DND-41 (cell line): ENCODE measurements around the gene FAM168B.
A peak's percentile ranks its signal among the peaks of the same experiment; 100 is the strongest.

Experiments
- ATAC-seq: fragments of 200-7000 bp; cut with Tn5 transposase; 3 replicates; pipeline ENCODE4 v1.9.1; 2021; ENCODE audit warnings: low read depth; ENCODE audit not compliant: insufficient read depth
- DNase-seq: peaks from one replicate; pipeline ENCODE4 v3.0.0-alpha.2; 2020
- H2AFZ ChIP-seq: 2 replicates; pipeline ENCODE4 v1.6.0; 2012; ENCODE audit warnings: low read depth, low read length
- H3K27ac ChIP-seq: 2 replicates; pipeline ENCODE4 v1.5.1; 2012; ENCODE audit warnings: low read length, inconsistent platforms
- H3K27me3 ChIP-seq: fragments of 200-600 bp; sonication (generic); 2 replicates; pipeline ENCODE4 v1.6.0; 2012; ENCODE audit warnings: low read length, mild to moderate bottlenecking, inconsistent platforms; ENCODE audit not compliant: insufficient read depth, poor library complexity
- H3K36me3 ChIP-seq: 2 replicates; pipeline ENCODE4 v1.5.1; 2012; ENCODE audit warnings: low read length, inconsistent platforms; ENCODE audit not compliant: insufficient read depth
- H3K4me1 ChIP-seq: 2 replicates; pipeline ENCODE4 v1.5.1; 2012; ENCODE audit warnings: mild to moderate bottlenecking, low read length; ENCODE audit not compliant: insufficient read depth
- H3K4me2 ChIP-seq: 2 replicates; pipeline ENCODE4 v1.6.0; 2012; ENCODE audit warnings: mild to moderate bottlenecking, moderate library complexity, low read length, inconsistent platforms; ENCODE audit not compliant: insufficient read depth
- H3K4me3 ChIP-seq, 2 experiments: fragments of 200-600 bp in 1 of 2; shearing (Covaris generic) in 1 of 2; 2 replicates each; pipeline ENCODE4 v1.5.1; 2012 to 2016; ENCODE audit warnings: inconsistent platforms in 2 of 2, low read length in 2 of 2, mild to moderate bottlenecking in 2 of 2, low read depth in 1 of 2, moderate library complexity in 1 of 2
- H3K79me2 ChIP-seq: 2 replicates; pipeline ENCODE4 v1.6.0; 2012; ENCODE audit warnings: low read length, inconsistent platforms; ENCODE audit not compliant: insufficient read depth
- H3K9ac ChIP-seq: 2 replicates; pipeline ENCODE4 v1.6.0; 2012; ENCODE audit warnings: low read depth, mild to moderate bottlenecking, inconsistent platforms, low read length, moderate library complexity
- H3K9me3 ChIP-seq: 2 replicates; pipeline ENCODE4 v1.5.1; 2012; ENCODE audit warnings: low read length, moderate library complexity, mild to moderate bottlenecking, inconsistent platforms; ENCODE audit not compliant: insufficient read depth, severe bottlenecking
- H4K20me1 ChIP-seq: 2 replicates; pipeline ENCODE4 v1.6.0; 2012; ENCODE audit warnings: low read length; ENCODE audit not compliant: insufficient read depth
- CTCF ChIP-seq: IDR thresholded peaks from 2 replicates; pipeline ENCODE4 v1.5.1; 2012; ENCODE audit warnings: borderline replicate concordance, low read length, moderate library complexity, mild to moderate bottlenecking; ENCODE audit not compliant: poor library complexity, severe bottlenecking; ENCODE audit errors: extremely low read depth
- EZH2 ChIP-seq: IDR thresholded peaks from 3 replicates; pipeline ENCODE4 v1.6.1; 2012; ENCODE audit warnings: borderline replicate concordance, low read depth, mild to moderate bottlenecking, moderate library complexity, low read length, inconsistent platforms; ENCODE audit not compliant: severe bottlenecking

Gene FAM168B

GRCh38 chr2:131014141-131014540 lies 79.1 kb downstream of the FAM168B start:
- ATAC-seq: no peak

GRCh38 chr2:131011486-131011885 lies 81.8 kb downstream of the FAM168B start:
- TF ChIP-seq EZH2 (no peak), CTCF (no peak)
- H3K4me2 ChIP-seq: no peak overlapping the region
- H3K4me1 ChIP-seq: peaks cover 19% of the 10 kb centered on the region
- no peak overlapping the region for H3K4me3 ChIP-seq
- no peak overlapping the region for H3K9ac ChIP-seq
- H3K27me3 ChIP-seq: no peaks in the 10 kb centered on the region
- H4K20me1 ChIP-seq: no peaks in the 10 kb centered on the region
- H3K36me3 ChIP-seq: no peaks in the 10 kb centered on the region
- no peaks in the 10 kb centered on the region for H3K9me3 ChIP-seq
- DNase-seq: no peak
- no peak overlapping the region for H2AFZ ChIP-seq
- no peak for ATAC-seq
- H3K27ac ChIP-seq: no peak overlapping the region
- H3K79me2 ChIP-seq: no peaks in the 10 kb centered on the region

More at GRCh38 chr2:131014141-131014540, 79.1 kb downstream of the FAM168B start:
- no peak for TF ChIP-seq CTCF
- no peak for TF ChIP-seq EZH2
- Histone ChIP-seq H3K4me3 (no peak overlapping the region), H3K9ac (no peak overlapping the region), H2AFZ (no peak overlapping the region), H3K9me3 (no peaks in the 10 kb centered on the region), H3K36me3 (no peaks in the 10 kb centered on the region), H3K4me1 (peaks cover 19% of the 10 kb centered on the region), H3K27ac (no peak overlapping the region), H3K79me2 (no peaks in the 10 kb centered on the region), H3K4me2 (no peak overlapping the region), H4K20me1 (no peaks in the 10 kb centered on the region), H3K27me3 (peaks cover 3% of the 10 kb centered on the region)
- no peak for DNase-seq

- Histone ChIP-seq H2AFZ (no peak overlapping the region), H3K27me3 (no peaks in the 10 kb centered on the region), H3K4me3 (no peak overlapping the region), H4K20me1 (no peaks in the 10 kb centered on the region), H3K4me2 (0 out of 2 replicates have a peak overlapping the region, but pooled peaks have one; percentile 5), H3K27ac (no peak overlapping the region), H3K4me1 (peaks cover 19% of the 10 kb centered on the region), H3K79me2 (no peaks in the 10 kb centered on the region), H3K9ac (no peak overlapping the region), H3K36me3 (no peaks in the 10 kb centered on the region), H3K9me3 (no peaks in the 10 kb centered on the region)
- TF ChIP-seq EZH2: no peak
- no peak for TF ChIP-seq CTCF
- peak; percentile 76 for DNase-seq
- peak; percentile 99 for ATAC-seq
Measured at GRCh38 chr2:131010566-131010965, 82.7 kb downstream of the FAM168B start.
